Breast epithelium (tissue), 3 donors: ENCODE measurements around the gene IQCH.

ENCODE experiments used
- CTCF ChIP-seq, 3 donors: fragments of 450-650 bp; IDR thresholded peaks; one replicate each; pipeline ENCODE4 v1.5.1; 2016 to 2017; ENCODE audit warnings: antibody characterized with exemption in 3 of 3, mild to moderate bottlenecking in 3 of 3, moderate library complexity in 3 of 3
- POLR2A ChIP-seq: fragments of 450-650 bp; IDR thresholded peaks from one replicate; pipeline ENCODE4 v1.6.1; 2016; ENCODE audit warnings: antibody characterized with exemption, mild to moderate bottlenecking, moderate library complexity

GRCh38 chr15:67369359-67369998 is 114.9 kb downstream of the IQCH start:
- no peak for TF ChIP-seq CTCF (IDR thresholded peaks at IDR 0.05)
- TF ChIP-seq POLR2A, result no peak
